ENCODE data around the gene C1orf174.
"Not testable (repeated sequence)": the region's sequence is repeated elsewhere in the genome, so short reads cannot be mapped to it uniquely, and the experiment has no call there.

GRCh38 chr1:3918359-3918758 is 18.3 kb upstream of the C1orf174 start:
- TF ChIP-seq, protein P1, sequence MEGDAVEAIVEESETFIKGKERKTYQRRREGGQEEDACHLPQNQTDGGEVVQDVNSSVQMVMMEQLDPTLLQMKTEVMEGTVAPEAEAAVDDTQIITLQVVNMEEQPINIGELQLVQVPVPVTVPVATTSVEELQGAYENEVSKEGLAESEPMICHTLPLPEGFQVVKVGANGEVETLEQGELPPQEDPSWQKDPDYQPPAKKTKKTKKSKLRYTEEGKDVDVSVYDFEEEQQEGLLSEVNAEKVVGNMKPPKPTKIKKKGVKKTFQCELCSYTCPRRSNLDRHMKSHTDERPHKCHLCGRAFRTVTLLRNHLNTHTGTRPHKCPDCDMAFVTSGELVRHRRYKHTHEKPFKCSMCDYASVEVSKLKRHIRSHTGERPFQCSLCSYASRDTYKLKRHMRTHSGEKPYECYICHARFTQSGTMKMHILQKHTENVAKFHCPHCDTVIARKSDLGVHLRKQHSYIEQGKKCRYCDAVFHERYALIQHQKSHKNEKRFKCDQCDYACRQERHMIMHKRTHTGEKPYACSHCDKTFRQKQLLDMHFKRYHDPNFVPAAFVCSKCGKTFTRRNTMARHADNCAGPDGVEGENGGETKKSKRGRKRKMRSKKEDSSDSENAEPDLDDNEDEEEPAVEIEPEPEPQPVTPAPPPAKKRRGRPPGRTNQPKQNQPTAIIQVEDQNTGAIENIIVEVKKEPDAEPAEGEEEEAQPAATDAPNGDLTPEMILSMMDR (IDR thresholded peaks at IDR 0.05) = not testable (repeated sequence)
- TF ChIP-seq POLR2A (IDR thresholded peaks at IDR 0.05) = not testable (repeated sequence)
